Measurements from ENCODE around the gene PEX12.

- no peak for TF ChIP-seq EZH2 (IDR thresholded peaks at IDR 0.05; ENCODE audit: low read length)
- TF ChIP-seq, protein P1, sequence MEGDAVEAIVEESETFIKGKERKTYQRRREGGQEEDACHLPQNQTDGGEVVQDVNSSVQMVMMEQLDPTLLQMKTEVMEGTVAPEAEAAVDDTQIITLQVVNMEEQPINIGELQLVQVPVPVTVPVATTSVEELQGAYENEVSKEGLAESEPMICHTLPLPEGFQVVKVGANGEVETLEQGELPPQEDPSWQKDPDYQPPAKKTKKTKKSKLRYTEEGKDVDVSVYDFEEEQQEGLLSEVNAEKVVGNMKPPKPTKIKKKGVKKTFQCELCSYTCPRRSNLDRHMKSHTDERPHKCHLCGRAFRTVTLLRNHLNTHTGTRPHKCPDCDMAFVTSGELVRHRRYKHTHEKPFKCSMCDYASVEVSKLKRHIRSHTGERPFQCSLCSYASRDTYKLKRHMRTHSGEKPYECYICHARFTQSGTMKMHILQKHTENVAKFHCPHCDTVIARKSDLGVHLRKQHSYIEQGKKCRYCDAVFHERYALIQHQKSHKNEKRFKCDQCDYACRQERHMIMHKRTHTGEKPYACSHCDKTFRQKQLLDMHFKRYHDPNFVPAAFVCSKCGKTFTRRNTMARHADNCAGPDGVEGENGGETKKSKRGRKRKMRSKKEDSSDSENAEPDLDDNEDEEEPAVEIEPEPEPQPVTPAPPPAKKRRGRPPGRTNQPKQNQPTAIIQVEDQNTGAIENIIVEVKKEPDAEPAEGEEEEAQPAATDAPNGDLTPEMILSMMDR (optimal IDR thresholded peaks at IDR 0.05 in 1 of 3, IDR thresholded peaks at IDR 0.05 in 1 of 3, conservative IDR thresholded peaks at IDR 0.05 in 1 of 3; ENCODE audit: extremely low read depth in 1 of 3, insufficient read depth in 2 of 3, low read length in 3 of 3): peak in 1 of 3 experiments; percentile 29
Measured at GRCh38 chr17:35596530-35597233, 18.3 kb upstream of the PEX12 start.
